Activated T-cell treated with anti-CD3 and anti-CD28 coated beads for 24 hours (primary cell): ENCODE measurements around the gene YPEL2.

ENCODE experiments used
- DNase-seq: peaks from one replicate; pipeline ENCODE4 v3.0.0-alpha.2; 2020; ENCODE audit warnings: low read depth

The YPEL2 gene

GRCh38 chr17:59330053-59330942 lies 1.2 kb upstream of the YPEL2 start:
- DNase-seq, result no peak

DNA sequence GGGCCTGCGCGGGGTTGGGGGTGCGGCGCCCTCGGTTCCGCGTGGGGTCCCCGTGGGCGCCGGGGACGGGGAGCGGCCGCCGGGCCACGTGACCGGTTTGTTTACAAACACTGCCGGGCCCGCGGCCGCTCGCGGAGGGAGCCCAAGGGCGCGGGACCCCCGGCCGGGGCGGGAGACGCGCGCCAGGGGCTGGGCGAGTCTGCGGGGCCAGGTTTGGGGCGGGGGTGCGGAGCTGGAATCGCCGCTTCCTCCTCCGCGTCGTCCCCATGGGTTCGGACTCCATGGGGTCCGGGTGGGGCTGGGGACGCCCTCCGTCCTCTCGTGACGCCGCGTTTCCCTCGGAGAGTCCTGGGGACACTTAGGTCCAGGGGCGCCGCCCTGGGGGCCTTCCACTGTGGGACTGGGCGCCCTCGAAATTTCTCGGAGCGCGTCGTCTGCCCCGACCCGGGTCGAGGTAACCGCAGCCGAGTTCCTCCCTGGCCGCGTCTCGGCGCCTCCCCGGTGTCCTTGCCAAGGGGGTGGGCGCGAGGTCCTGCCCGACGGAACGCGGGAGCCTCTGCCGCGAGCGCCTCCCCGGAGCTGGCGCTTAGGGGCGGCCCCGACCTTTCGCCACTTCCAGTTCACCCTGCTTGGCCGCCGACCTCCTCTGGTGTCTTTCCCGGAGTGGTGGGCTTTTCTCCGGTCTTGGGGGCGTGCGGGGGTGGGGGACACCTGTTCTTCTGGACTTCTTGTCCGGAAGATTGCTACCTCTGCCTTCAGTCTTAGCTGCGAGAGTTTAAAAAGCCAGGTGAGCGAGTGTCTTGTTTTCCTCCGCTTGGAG lies 684 bp downstream of the YPEL2 start:
- DNase-seq, result no peak

- DNase-seq, result no peak
Observed at GRCh38 chr17:59332749-59333377, 1.4 kb downstream of the YPEL2 start.

- no peak for DNase-seq
Observed at GRCh38 chr17:59333836-59334235, 2.4 kb downstream of the YPEL2 start.

DNA sequence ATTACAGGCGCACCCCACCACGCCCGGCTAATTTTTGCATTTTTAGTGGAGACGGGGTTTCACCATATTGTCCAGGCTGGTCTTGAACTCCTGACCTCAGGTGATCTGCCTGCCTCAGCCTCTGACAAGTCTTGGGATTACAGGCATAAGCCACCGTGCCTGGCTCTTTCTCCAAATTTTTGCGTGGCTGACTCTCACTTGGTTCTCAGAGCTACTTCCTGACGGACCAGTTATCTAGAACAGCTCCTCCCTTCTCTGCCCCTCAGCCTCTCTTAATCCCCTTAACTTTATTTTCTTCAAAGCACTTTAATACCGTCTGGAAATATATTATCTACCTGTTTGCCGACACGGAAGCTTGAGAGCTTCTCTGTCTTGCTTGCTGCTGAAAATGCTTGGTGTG lies 4.2 kb downstream of the YPEL2 start:
- no peak for DNase-seq

DNA sequence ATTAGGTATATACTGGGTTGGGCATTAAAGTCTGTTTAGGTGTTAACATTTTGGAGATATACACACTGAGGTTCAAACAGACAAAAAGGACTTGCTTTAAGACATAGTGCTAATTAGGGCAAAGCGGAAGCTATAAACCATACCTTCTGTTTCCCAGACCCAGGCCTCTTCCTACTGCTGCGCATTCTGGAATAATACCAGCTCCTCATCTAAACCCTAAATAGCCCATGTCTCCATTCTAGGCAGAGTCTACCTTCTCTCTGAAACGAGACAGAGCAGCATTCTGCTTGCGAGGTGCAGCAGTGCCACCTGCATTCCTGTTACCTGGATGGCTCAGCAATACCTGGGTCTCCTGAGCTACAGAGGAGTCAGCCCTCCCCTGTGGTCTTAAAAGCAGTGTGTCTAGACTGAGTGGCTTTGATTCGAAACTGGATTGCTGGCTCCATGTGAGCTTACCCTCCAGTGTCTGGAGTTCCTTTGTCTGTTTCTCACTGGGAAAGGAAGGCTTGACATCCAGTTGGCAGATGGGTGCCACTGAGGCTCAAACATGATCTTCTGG lies 6.4 kb downstream of the YPEL2 start:
- no peak for DNase-seq

- DNase-seq, result no peak
Observed at GRCh38 chr17:59338498-59338897, 7.0 kb downstream of the YPEL2 start.

DNA sequence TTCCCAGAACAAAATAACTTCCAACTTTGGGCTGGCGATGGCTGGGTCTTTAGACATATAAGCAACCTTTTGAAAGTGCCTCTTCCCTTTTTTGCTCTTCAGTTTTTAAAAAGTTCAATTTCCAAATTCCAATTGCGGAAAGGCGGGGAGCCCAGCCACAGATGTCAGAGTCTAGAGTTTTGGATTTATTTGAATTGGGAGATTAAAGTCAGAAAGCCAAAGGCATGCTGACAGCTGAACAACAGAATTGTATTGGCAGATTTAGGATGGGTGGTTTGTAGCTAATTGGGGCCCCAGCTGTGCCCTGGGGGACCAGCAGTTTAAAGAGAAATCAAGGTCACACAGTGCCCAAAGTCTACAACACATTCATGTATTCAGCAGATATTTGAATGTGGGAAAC lies 10.5 kb downstream of the YPEL2 start:
- DNase-seq, result no peak

DNA sequence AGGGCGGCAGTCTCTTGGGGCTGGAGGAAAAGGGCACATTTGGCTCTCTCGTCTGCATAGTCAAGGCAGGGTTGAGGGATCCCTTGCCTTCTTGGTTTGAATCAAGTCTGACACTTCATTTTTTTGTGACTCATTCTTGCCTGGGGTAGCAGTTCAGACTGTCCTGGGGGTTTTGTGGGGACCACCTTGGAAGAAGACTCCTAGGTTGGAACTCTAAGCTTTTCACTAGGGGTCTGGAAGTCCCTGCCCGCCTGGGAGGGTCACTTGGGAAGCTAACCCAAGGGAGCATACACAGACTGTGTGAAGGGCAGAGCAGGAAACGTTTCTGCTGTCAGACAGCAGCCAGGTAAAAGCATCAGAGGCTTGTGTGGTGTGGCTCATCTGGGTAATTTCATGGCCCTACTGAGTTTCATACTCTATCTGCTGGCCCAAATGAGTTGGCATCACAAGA lies 11.3 kb downstream of the YPEL2 start:
- no peak for DNase-seq

DNA sequence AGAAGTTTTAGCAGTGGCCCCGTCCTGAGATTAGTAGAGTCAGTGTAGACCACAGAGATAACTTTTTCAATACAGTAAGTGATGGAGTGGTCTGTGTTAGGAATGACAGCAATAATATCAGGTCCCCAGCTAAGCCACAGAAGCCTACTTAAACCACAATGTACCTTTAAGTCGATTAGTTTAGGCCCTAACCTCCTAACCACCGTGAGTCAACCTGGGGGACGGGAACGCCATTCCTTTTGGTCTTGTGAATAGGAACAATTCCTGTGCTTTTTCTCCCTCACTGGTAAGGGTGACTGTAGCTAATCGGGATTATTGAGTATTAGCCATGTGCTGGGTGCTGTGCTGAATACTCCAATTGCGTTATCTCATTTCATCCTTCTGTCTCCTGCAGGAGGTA lies 14.0 kb downstream of the YPEL2 start:
- no peak for DNase-seq

DNA sequence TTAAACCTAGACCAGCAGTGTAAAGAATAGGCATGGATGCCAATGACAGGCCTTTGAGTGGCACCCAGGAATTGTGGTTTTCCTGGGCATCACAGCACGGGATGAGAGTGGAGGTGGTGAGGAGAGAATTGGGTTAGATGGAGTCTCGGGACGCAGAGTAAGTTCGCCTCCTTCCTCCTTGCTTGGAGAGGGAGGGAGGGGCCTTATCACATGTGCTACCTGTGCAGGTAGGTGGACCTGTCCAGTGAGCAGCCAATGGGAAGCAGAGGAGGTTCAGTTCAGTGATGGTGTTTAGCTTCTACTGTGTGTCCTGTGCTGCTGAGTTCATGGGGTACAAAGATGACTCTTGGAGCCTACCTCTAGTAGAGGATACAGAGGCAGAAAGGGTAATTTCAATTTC lies 14.9 kb downstream of the YPEL2 start:
- no peak for DNase-seq

DNA sequence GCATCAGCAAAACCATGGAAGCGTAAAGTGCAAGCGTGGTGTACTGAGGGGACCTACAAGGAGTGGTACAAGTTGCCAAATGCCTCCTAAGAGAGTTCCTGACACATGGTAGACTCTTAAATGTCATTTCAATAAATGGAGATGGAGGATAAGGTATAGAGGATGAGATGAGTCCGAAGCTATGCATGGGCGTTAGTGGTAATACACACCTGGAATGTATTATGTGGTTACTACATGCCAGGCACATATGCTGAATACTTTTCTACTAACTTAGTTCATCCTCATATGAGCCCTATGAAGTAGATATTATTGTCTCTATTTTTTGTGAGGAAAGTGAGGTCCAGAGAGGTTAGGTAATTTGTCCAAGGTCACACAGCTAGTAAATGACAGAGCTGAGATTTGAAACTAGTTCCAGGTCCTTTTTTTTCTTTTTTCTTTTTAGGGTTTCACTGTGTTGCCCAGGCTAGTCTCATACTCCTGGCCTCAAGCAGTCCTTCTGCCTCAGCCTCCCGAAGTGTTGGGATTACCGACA lies 15.5 kb downstream of the YPEL2 start:
- DNase-seq, result no peak

DNA sequence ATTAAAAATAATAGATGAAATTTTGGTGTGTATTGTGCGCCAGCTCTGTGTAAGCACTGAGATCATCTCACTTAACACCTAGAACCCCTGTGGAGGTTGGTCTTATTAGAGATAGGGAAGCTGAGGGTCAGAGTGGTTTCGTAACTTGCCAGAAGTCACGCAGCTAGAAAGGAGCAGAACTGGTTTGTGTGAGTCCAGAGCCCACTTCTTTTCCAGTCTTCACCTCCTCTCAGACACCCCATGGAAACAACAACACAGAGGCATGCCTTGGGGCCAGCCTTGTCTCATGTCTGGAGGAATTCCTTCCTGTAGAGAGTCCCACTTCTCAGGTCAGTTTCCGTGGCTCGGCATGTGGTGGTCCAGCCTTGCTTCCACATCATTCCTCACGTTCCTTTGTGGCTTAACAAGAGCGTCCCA lies 16.5 kb downstream of the YPEL2 start:
- DNase-seq, result no peak

DNA sequence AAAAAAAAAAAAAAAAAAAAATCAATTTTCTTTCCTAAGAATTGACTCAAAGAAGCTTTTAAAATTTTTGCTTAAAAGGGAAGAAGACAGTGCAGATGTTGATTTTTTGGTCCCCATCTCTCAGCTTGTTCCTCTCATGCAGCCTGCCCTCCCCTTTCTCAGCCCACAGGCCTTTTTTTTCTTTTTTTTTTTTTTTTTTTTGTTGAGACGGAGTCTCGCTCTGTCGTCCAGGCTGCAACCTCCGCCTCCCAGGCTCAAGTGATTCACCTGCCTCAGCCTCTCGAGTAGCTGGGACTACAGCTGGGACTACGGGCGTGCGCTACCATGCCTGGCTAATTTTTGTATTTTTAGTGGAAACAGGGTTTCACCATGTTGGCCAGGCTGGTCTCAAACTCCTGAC lies 17.7 kb downstream of the YPEL2 start:
- no peak for DNase-seq

GRCh38 chr17:59353106-59353854 lies 21.8 kb downstream of the YPEL2 start:
- DNase-seq, result no peak

DNA sequence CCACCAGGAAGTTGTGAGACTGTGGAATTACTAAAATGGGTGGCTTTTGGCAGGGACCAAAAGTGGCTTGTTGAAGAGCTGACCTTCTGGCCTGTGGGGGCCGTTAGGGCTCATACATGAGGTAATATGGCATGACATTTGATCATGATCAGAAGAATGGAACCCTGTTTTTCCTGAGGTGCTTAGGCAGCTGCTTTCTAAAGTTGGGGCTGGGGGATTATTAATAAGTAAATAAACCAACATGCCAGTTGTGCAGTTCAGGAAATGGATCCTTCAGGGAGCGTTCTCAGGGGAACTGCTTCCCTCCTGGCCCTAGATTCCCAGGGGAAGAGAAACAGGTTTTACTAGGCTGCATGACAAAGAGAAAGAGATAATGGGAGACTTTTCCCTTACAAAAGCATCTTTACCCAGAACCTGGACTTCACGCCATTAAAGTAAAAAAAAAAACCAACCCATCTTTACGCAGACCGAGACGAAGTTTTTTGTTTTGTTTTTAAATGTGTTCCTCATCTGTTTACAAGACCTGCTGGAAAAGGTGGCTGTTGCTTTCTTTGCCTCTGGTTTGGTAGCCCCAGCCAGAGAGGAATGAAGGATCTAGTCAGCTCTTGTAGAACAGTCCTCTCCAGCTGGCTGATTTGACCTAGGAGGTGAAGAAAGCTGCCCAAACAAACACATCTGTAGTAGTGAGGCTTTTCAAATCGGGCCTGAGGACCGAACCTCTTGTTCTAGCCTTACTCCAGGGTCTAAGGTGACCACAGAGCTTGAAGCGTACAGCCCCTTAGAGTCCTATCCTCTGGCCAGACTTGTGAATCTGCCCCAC lies 22.7 kb downstream of the YPEL2 start:
- no peak for DNase-seq

GRCh38 chr17:59355030-59355701 lies 23.7 kb downstream of the YPEL2 start:
- no peak for DNase-seq

DNA sequence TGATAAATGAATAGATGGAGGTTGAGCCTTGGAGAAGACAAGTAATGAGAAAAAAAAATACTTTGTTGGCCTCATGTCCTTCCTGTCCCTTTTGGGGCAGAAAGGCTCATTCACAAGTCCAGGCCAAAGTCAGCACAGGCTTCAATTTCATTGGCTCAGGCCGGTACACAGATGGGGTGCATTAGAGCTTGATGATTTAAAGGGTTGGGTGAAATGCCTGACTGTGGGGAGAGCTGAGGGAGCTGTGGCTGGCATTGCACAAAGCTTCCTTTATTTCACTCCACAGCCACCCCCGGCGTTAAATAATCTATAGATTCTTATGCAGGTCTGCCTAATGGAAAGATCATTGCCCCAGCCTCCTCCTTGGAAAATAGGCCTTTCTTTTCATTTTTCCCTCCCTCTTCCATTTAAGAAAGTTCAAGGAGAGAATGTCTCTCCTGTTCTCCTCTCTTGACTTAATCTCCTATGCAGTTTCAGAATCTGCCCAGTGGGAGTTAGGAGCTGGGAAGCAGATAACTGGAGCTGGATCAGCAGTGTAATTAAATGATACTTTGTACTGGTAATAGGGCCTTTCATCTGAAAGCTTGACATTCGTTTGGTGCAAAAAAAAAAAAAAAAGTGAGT lies 24.4 kb downstream of the YPEL2 start:
- DNase-seq, result no peak

DNA sequence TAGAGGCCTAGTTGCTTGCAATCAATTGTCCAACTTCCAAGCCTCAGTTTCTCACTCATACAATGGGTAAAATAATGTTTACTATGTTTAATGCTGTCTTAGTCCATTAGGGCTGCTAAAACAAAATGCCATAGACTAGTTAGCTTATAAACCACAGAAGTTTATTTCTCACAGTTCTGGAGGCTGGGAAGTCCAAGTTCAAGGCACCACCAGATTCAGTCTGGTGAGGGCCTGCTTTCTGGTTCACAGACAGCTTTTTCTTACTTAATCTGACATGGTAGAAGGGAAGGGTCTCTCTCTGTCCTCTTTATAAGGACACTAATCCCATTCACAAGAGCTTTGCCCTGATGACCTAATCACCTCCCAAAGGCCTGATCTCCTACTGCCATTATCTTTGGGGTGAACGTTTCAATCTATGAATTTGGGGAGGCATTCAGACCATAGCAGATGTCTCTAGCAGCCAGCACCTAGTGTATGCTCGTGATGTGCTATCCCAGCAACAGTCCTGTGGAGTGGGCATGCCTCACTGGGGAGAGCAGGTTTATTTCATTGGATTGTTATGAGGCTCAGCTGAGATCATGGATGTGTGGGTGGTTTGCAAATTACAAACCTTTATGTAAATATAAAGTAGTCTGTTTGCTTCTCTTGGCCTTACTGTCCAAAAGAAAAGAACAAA lies 25.2 kb downstream of the YPEL2 start:
- DNase-seq, result no peak
